HFFc6 (cell line): ENCODE data around the gene EFNA1. TPM values are rescaled to one million over a fixed set of nuclear protein-coding genes. Genes with fewer than 3 reads are reported as not detected.

ENCODE experiments used
- DNase-seq: peaks from one replicate; pipeline ENCODE4 v3.0.0-alpha.2; 2018
- H3K27ac Mint-ChIP-seq: 2 replicates; pipeline ENCODE4 v1.8.0; 2020; ENCODE audit warnings: mild to moderate bottlenecking, mixed read lengths
- H3K27me3 Mint-ChIP-seq: 2 replicates; pipeline ENCODE4 v1.8.0; 2021; ENCODE audit warnings: mild to moderate bottlenecking, moderate library complexity, mixed read lengths; ENCODE audit not compliant: insufficient read depth
- H3K36me3 Mint-ChIP-seq: 2 replicates; pipeline ENCODE4 v1.8.0; 2021; ENCODE audit warnings: low read depth, mixed read lengths
- H3K4me1 Mint-ChIP-seq: 2 replicates; pipeline ENCODE4 v1.8.0; 2020; ENCODE audit warnings: low read depth, mixed read lengths
- H3K4me3 Mint-ChIP-seq: 2 replicates; pipeline ENCODE4 v1.8.0; 2020; ENCODE audit warnings: mild to moderate bottlenecking, moderate library complexity, mixed read lengths
- H3K9me3 Mint-ChIP-seq: 2 replicates; pipeline ENCODE4 v1.8.0; 2020; ENCODE audit warnings: mild to moderate bottlenecking, mixed read lengths
- CTCF ChIP-seq: fragments of 200-600 bp; sonication (generic); IDR thresholded peaks from 2 replicates; pipeline ENCODE4 v1.5.0; 2021; ENCODE audit warnings: antibody characterized with exemption, mild to moderate bottlenecking
- total RNA-seq, 6 experiments: library from RNA; stranded (reverse); fragmentation: NEBNext Ultra II Directional; extraction: Animal tissue kit (Norgen Biotek cat#: 25700); gene quantifications; 2 replicates in 1 of 6; 3 replicates in 5 of 6; pipeline ENCODE4 v1.2.3, GENCODE V29; 2021

Gene EFNA1
- total RNA-seq, 6 experiments from 2014 or later = 0.19 TPM; not detected in 5

GRCh38 chr1:155126556-155127104 is 1.0 kb upstream of the EFNA1 start:
- Mint-ChIP-seq H3K4me3 (peak overlapping the region; percentile 66), H3K27ac (no peak overlapping the region), H3K27me3 (peaks cover 54% of the 10 kb centered on the region), H3K36me3 (no peaks in the 10 kb centered on the region), H3K9me3 (no peaks in the 10 kb centered on the region), H3K4me1 (peaks cover 34% of the 10 kb centered on the region)
- no peak for DNase-seq
- no peak for TF ChIP-seq CTCF

GRCh38 chr1:155127967-155128754 is 485 bp downstream of the EFNA1 start:
- DNase-seq = no peak
- TF ChIP-seq CTCF = no peak
- H3K27ac Mint-ChIP-seq = no peak overlapping the region
- H3K4me1 Mint-ChIP-seq = peaks cover 34% of the 10 kb centered on the region
- H3K9me3 Mint-ChIP-seq = no peaks in the 10 kb centered on the region
- H3K27me3 Mint-ChIP-seq = peaks cover 51% of the 10 kb centered on the region
- H3K4me3 Mint-ChIP-seq = peak overlapping the region; percentile 47
- H3K36me3 Mint-ChIP-seq = no peaks in the 10 kb centered on the region

GRCh38 chr1:155128755-155129473 is 1.2 kb downstream of the EFNA1 start:
- no peak overlapping the region for H3K27ac Mint-ChIP-seq
- TF ChIP-seq CTCF = no peak
- peaks cover 34% of the 10 kb centered on the region for H3K4me1 Mint-ChIP-seq
- no peaks in the 10 kb centered on the region for H3K36me3 Mint-ChIP-seq
- H3K27me3 Mint-ChIP-seq = peaks cover 44% of the 10 kb centered on the region
- DNase-seq = no peak
- no peaks in the 10 kb centered on the region for H3K9me3 Mint-ChIP-seq
- H3K4me3 Mint-ChIP-seq = no peak overlapping the region

GRCh38 chr1:155130272-155131006 is 2.8 kb downstream of the EFNA1 start:
- Mint-ChIP-seq H3K27ac (no peak overlapping the region), H3K36me3 (no peaks in the 10 kb centered on the region), H3K4me3 (no peak overlapping the region), H3K27me3 (peaks cover 35% of the 10 kb centered on the region), H3K9me3 (no peaks in the 10 kb centered on the region), H3K4me1 (peaks cover 39% of the 10 kb centered on the region)
- TF ChIP-seq CTCF = no peak
- DNase-seq = no peak

GRCh38 chr1:155131285-155131684 is 3.6 kb downstream of the EFNA1 start:
- Mint-ChIP-seq H3K36me3 (no peaks in the 10 kb centered on the region), H3K4me3 (no peak overlapping the region), H3K4me1 (peaks cover 39% of the 10 kb centered on the region), H3K27me3 (peaks cover 30% of the 10 kb centered on the region), H3K9me3 (no peaks in the 10 kb centered on the region), H3K27ac (no peak overlapping the region)
- no peak for DNase-seq
- TF ChIP-seq CTCF = no peak
